OCI-LY3 (cell line): ENCODE measurements around the gene IFT27.

Source experiments
- H2AFZ ChIP-seq: fragments of 200-600, 300-600 bp; shearing (Covaris generic); 2 replicates; pipeline ENCODE4 v1.6.0; 2014; ENCODE audit warnings: antibody characterized with exemption, low read depth, low read length
- H3K27ac ChIP-seq: fragments of 200-600, 300-600 bp; sonication (generic); 2 replicates; pipeline ENCODE4 v1.5.1; 2014; ENCODE audit warnings: mild to moderate bottlenecking, low read length, moderate library complexity, mixed read lengths
- H3K27me3 ChIP-seq: fragments of 200-600, 300-600 bp; sonication (generic); 2 replicates; pipeline ENCODE4 v1.6.1; 2014; ENCODE audit warnings: low read depth, low read length, mixed read lengths
- H3K36me3 ChIP-seq: fragments of 200-600, 300-600 bp; sonication (generic); replicated peaks from 2 replicates; pipeline ENCODE3; 2014; ENCODE audit warnings: low read depth, low read length, mixed read lengths
- H3K4me1 ChIP-seq: fragments of 300-600, 200-600 bp; sonication (generic); 2 replicates; pipeline ENCODE4 v1.6.1; 2014; ENCODE audit warnings: low read length, mixed read lengths
- H3K4me2 ChIP-seq: fragments of 200-600, 300-600 bp; sonication (generic); 2 replicates; pipeline ENCODE4 v1.6.1; 2014; ENCODE audit warnings: low read length, mixed read lengths
- H3K4me3 ChIP-seq: fragments of 300-600, 200-600 bp; sonication (generic); 2 replicates; pipeline ENCODE4 v1.5.1; 2014; ENCODE audit warnings: antibody characterized with exemption, mild to moderate bottlenecking, low read length, moderate library complexity
- H3K79me2 ChIP-seq: fragments of 300-600, 200-600 bp; shearing (Covaris generic); 2 replicates; pipeline ENCODE4 v1.6.1; 2014; ENCODE audit warnings: mild to moderate bottlenecking, low read length, mixed read lengths
- H3K9ac ChIP-seq: fragments of 300-600, 200-600 bp; shearing (Covaris generic); 2 replicates; pipeline ENCODE4 v1.6.0; 2014; ENCODE audit warnings: mild to moderate bottlenecking, low read length, moderate library complexity
- H3K9me3 ChIP-seq: fragments of 200-600, 300-600 bp; shearing (Covaris generic); 2 replicates; pipeline ENCODE4 v1.6.1; 2014; ENCODE audit warnings: low read length, mixed read lengths; ENCODE audit not compliant: insufficient read depth
- H4K20me1 ChIP-seq: fragments of 200-600, 300-600 bp; sonication (generic); 2 replicates; pipeline ENCODE4 v1.6.1; 2016; ENCODE audit warnings: low read length, mixed read lengths; ENCODE audit not compliant: insufficient read depth
- CTCF ChIP-seq: fragments of 200-600, 300-600 bp; sonication (generic); IDR thresholded peaks from 2 replicates; pipeline ENCODE4 v1.5.1; 2014; ENCODE audit warnings: antibody characterized with exemption, low read length, low read depth
- EZH2phosphoT487 ChIP-seq: fragments of 200-600 bp; shearing (Covaris generic); IDR thresholded peaks from 2 replicates; pipeline ENCODE4 v1.6.1; 2018; ENCODE audit warnings: antibody characterized with exemption, mixed run types, low read depth

IFT27 gene

GRCh38 chr22:36809351-36809750 is 33.4 kb upstream of the IFT27 start:
- Histone ChIP-seq H3K36me3 (no peaks in the 10 kb centered on the region), H3K79me2 (no peaks in the 10 kb centered on the region), H3K4me2 (no peak overlapping the region), H4K20me1 (no peaks in the 10 kb centered on the region), H3K4me1 (peaks cover under 1% of the 10 kb centered on the region; the same call in 1 of the 2 replicates), H3K4me3 (no peak overlapping the region), H2AFZ (no peak overlapping the region), H3K9me3 (no peaks in the 10 kb centered on the region), H3K9ac (no peak overlapping the region), H3K27ac (no peak overlapping the region), H3K27me3 (peaks cover 21% of the 10 kb centered on the region)
- TF ChIP-seq CTCF (no peak), EZH2phosphoT487 (no peak)

- Histone ChIP-seq H3K27ac (no peak overlapping the region), H3K4me3 (no peak overlapping the region), H3K9ac (no peak overlapping the region), H3K79me2 (no peaks in the 10 kb centered on the region), H3K9me3 (no peaks in the 10 kb centered on the region), H3K4me1 (no peaks in the 10 kb centered on the region), H3K36me3 (no peaks in the 10 kb centered on the region), H3K27me3 (peaks cover 22% of the 10 kb centered on the region), H4K20me1 (no peaks in the 10 kb centered on the region), H3K4me2 (no peak overlapping the region), H2AFZ (no peak overlapping the region)
- TF ChIP-seq EZH2phosphoT487 = no peak
- no peak for TF ChIP-seq CTCF
Measured at GRCh38 chr22:36808721-36809344, 32.9 kb upstream of the IFT27 start.

- Histone ChIP-seq H3K27ac (no peak overlapping the region), H3K9ac (no peak overlapping the region), H3K9me3 (no peaks in the 10 kb centered on the region), H3K4me2 (no peak overlapping the region), H2AFZ (no peak overlapping the region), H3K4me3 (no peak overlapping the region), H3K27me3 (peaks cover 28% of the 10 kb centered on the region), H3K79me2 (no peaks in the 10 kb centered on the region), H3K36me3 (no peaks in the 10 kb centered on the region), H3K4me1 (no peaks in the 10 kb centered on the region), H4K20me1 (no peaks in the 10 kb centered on the region)
- TF ChIP-seq EZH2phosphoT487 (no peak), CTCF (no peak)
Measured at GRCh38 chr22:36807627-36808026, 31.7 kb upstream of the IFT27 start.

GRCh38 chr22:36806835-36807234 is 30.9 kb upstream of the IFT27 start:
- H3K36me3 ChIP-seq = no peaks in the 10 kb centered on the region
- H4K20me1 ChIP-seq = no peaks in the 10 kb centered on the region
- no peak overlapping the region for H2AFZ ChIP-seq
- H3K4me2 ChIP-seq = no peak overlapping the region
- peaks cover 29% of the 10 kb centered on the region for H3K27me3 ChIP-seq
- no peak overlapping the region for H3K4me3 ChIP-seq
- TF ChIP-seq EZH2phosphoT487 = no peak
- TF ChIP-seq CTCF = no peak
- no peak overlapping the region for H3K9ac ChIP-seq
- no peaks in the 10 kb centered on the region for H3K9me3 ChIP-seq
- H3K79me2 ChIP-seq = no peaks in the 10 kb centered on the region
- no peak overlapping the region for H3K27ac ChIP-seq
- H3K4me1 ChIP-seq = no peaks in the 10 kb centered on the region
